Measurements from ENCODE around the gene POLR3E.
A peak's percentile ranks its signal among the peaks of the same experiment; 100 is the strongest.

Gene POLR3E

DNA sequence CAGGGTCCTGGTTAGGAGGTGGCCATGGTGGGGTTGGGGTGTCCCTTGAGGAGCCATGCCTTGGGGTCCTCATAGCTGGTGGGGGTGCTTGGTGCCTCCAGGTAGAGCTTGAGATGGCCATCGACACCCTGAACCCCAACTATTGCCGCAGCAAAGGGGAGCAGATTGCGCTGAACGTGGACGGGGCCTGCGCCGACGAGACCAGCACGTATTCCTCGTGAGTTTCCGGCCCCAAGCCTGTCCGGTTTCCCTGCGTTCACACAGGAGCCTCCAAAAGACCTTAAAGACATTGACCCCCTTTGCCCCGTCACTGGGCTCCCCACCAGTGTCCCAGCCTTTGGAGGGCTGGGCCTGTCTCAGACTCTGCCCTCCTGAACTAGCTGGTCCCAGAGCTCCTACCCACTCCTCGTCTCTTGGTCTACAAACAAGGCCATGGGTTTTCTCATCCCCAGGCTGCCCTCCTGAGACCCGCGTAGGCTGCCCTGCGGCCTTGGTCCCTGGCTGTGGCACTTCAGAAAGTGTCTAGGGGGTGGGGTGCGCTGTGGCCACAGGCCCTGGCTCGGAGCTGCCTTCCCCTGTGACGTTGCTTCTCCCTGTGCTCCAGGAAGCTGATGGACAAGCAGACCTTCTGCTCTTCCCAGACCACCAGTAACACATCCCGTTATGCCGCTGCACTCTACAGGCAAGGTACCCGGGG, 11.8 kb downstream of the POLR3E start:
- Histone ChIP-seq H3K36me3 (replicated peaks in 1 of 2; ENCODE audit: control insufficient read depth in 2 of 2, insufficient read depth in 2 of 2, low read length in 2 of 2) (peaks cover 48 to 93% of the 10 kb centered on the region in 2 donors), H3K4me1 (ENCODE audit: control insufficient read depth in 2 of 2, insufficient read depth in 1 of 2, low read depth in 1 of 2, low read length in 2 of 2) (no peaks in the 10 kb centered on the region), H3K9me3 (replicated peaks in 1 of 2; ENCODE audit: control insufficient read depth in 2 of 2, insufficient read depth in 1 of 2, low read depth in 1 of 2, low read length in 2 of 2) (peaks cover 0 to 2% of the 10 kb centered on the region in 2 donors), H3K18ac (ENCODE audit: low read length) (no peak overlapping the region), H2BK15ac (ENCODE audit: low read length) (no peak overlapping the region), H4K91ac (ENCODE audit: low read depth, low read length, poor library complexity) (no peak overlapping the region), H3K4ac (ENCODE audit: low read length) (no peak overlapping the region), H2AFZ (ENCODE audit: low read length) (no peak overlapping the region), H2BK120ac (ENCODE audit: low read depth, low read length) (no peak overlapping the region), H2BK5ac (ENCODE audit: low read length) (no peak overlapping the region), H2BK12ac (ENCODE audit: low read length) (no peak overlapping the region), H3K14ac (ENCODE audit: low read length) (no peak overlapping the region), H4K8ac (ENCODE audit: low read depth, low read length) (no peak overlapping the region), H3K4me3 (ENCODE audit: low read length in 2 of 2) (no peak overlapping the region), H3K4me2 (ENCODE audit: insufficient read depth, low read length, poor library complexity, severe bottlenecking) (no peak overlapping the region), H3K79me1 (ENCODE audit: low read depth, low read length) (peaks cover 13% of the 10 kb centered on the region), H2AK5ac (ENCODE audit: low read depth, low read length) (no peak overlapping the region), H3K27me3 (ENCODE audit: control insufficient read depth in 3 of 3, insufficient read depth in 3 of 3, low read depth in 1 of 3, low read length in 3 of 3) (no peaks in the 10 kb centered on the region), H3K9ac (ENCODE audit: low read depth, low read length, poor library complexity) (peak overlapping the region; percentile 50), H3K23ac (ENCODE audit: low read depth, low read length, poor library complexity) (no peak overlapping the region), H3K27ac (replicated peaks; ENCODE audit: low read length) (no peak overlapping the region)
- WGBS, 2 donors (ENCODE audit: extremely low coverage in 2 of 2, insufficient read length in 2 of 2, insufficient replicate concordance in 1 of 2) = no CpG with 5 or more reads among the region's 24 CpGs
- DNase-seq (ENCODE audit: low spot score) = no peak

DNA sequence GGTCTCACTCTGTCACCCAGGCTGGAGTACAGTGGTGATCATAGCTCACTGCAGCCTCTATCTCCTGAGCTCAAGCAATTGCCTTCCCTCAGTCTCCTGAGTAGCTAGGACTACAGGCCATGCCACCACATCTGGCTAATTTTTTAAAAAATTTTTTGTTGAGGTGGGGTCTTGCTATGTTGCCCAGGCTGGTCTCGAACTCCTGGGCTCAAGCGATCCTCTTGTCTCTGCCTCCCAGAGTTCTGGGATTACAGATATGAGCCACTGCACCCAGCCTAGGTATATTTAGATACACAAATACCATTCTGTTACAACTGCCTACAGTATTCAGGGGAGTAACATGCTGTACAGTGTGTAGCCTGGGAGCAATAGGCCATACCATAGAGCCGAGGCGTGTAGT, 14.3 kb downstream of the POLR3E start:
- Histone ChIP-seq H4K8ac (ENCODE audit: low read depth, low read length) (no peak overlapping the region), H3K4me1 (ENCODE audit: control insufficient read depth in 2 of 2, insufficient read depth in 1 of 2, low read depth in 1 of 2, low read length in 2 of 2) (no peaks in the 10 kb centered on the region), H3K23ac (ENCODE audit: low read depth, low read length, poor library complexity) (no peak overlapping the region), H3K4me2 (ENCODE audit: insufficient read depth, low read length, poor library complexity, severe bottlenecking) (no peak overlapping the region), H3K4me3 (ENCODE audit: low read length in 2 of 2) (no peak overlapping the region), H3K9me3 (replicated peaks in 1 of 2; ENCODE audit: control insufficient read depth in 2 of 2, insufficient read depth in 1 of 2, low read depth in 1 of 2, low read length in 2 of 2) (peaks cover 0 to 2% of the 10 kb centered on the region in 2 donors), H2BK120ac (ENCODE audit: low read depth, low read length) (no peak overlapping the region), H3K18ac (ENCODE audit: low read length) (no peak overlapping the region), H2BK5ac (ENCODE audit: low read length) (no peak overlapping the region), H2AK5ac (ENCODE audit: low read depth, low read length) (no peak overlapping the region), H2BK12ac (ENCODE audit: low read length) (no peak overlapping the region), H2BK15ac (ENCODE audit: low read length) (no peak overlapping the region), H3K4ac (ENCODE audit: low read length) (no peak overlapping the region), H3K27ac (replicated peaks; ENCODE audit: low read length) (no peak overlapping the region), H4K91ac (ENCODE audit: low read depth, low read length, poor library complexity) (no peak overlapping the region), H2AFZ (ENCODE audit: low read length) (no peak overlapping the region), H3K14ac (ENCODE audit: low read length) (no peak overlapping the region), H3K79me1 (ENCODE audit: low read depth, low read length) (peaks cover 9% of the 10 kb centered on the region), H3K36me3 (replicated peaks in 1 of 2; ENCODE audit: control insufficient read depth in 2 of 2, insufficient read depth in 2 of 2, low read length in 2 of 2) (peaks cover 45 to 92% of the 10 kb centered on the region in 2 donors), H3K27me3 (ENCODE audit: control insufficient read depth in 3 of 3, insufficient read depth in 3 of 3, low read depth in 1 of 3, low read length in 3 of 3) (no peaks in the 10 kb centered on the region), H3K9ac (ENCODE audit: low read depth, low read length, poor library complexity) (no peak overlapping the region)
- DNase-seq (ENCODE audit: low spot score) = no peak
- no CpG with 5 or more reads among the region's 4 CpGs for WGBS, 2 donors (ENCODE audit: extremely low coverage in 2 of 2, insufficient read length in 2 of 2, insufficient replicate concordance in 1 of 2)

DNA sequence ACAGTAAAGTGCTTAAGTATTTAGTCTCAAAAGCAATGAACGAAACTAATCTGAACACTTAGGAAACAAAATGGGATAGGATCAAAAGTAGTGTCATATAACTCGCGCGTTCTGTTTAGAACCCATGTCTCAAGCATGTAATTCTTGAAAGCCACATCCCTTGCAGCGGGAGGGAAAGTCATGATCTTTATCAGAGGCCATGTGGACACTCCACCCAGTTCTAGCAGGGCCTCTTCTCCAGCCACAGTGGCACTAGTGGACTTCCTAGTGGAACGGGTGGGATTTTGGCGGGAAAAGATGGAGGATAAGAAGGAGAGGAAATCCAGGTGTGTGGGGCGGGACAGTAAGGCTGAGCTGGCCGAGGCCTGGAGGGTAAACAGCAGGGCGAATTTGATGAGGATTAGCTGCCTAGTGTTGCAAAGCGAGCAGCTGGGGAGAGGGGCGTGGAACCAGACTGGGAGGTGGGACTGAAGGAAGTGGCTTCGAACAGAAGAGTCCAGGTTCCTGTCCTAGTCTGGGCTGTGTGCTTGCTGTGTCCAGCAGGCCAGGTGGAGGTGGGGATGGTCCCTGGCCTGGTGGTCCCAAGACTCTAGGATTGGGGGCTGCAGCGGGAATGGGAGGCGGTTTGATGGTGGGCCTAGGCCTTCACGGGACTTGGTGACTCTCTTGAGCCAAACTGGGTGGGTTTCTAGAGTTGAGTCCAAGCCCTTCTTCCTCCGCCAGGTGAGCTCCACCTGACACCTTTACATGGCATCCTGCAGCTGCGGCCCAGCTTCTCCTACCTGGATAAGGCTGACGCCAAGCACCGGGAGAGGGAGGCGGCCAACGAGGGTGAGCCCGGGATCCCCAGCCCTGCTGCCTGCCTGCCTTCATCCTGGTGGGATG, 15.9 kb downstream of the POLR3E start:
- peaks cover 0 to 2% of the 10 kb centered on the region in 2 donors for H3K9me3 ChIP-seq (replicated peaks in 1 of 2; ENCODE audit: control insufficient read depth in 2 of 2, insufficient read depth in 1 of 2, low read depth in 1 of 2, low read length in 2 of 2)
- H3K79me1 ChIP-seq (ENCODE audit: low read depth, low read length) = no peaks in the 10 kb centered on the region
- no peak overlapping the region for H4K8ac ChIP-seq (ENCODE audit: low read depth, low read length)
- DNase-seq (ENCODE audit: low spot score) = no peak
- H2AK5ac ChIP-seq (ENCODE audit: low read depth, low read length) = no peak overlapping the region
- H3K4me3 ChIP-seq (ENCODE audit: low read length in 2 of 2) = no peak overlapping the region
- H2AFZ ChIP-seq (ENCODE audit: low read length) = no peak overlapping the region
- H2BK12ac ChIP-seq (ENCODE audit: low read length) = no peak overlapping the region
- peaks cover 42 to 90% of the 10 kb centered on the region in 2 donors for H3K36me3 ChIP-seq (replicated peaks in 1 of 2; ENCODE audit: control insufficient read depth in 2 of 2, insufficient read depth in 2 of 2, low read length in 2 of 2)
- H3K9ac ChIP-seq (ENCODE audit: low read depth, low read length, poor library complexity) = no peak overlapping the region
- H4K91ac ChIP-seq (ENCODE audit: low read depth, low read length, poor library complexity) = no peak overlapping the region
- no peak overlapping the region for H3K14ac ChIP-seq (ENCODE audit: low read length)
- H3K4ac ChIP-seq (ENCODE audit: low read length) = no peak overlapping the region
- no peak overlapping the region for H3K18ac ChIP-seq (ENCODE audit: low read length)
- 100% methylated on average over 2 of the region's 23 CpGs; no CpG with 5 or more reads in 1 of the 2 donors for WGBS, 2 donors (ENCODE audit: extremely low coverage in 2 of 2, insufficient read length in 2 of 2, insufficient replicate concordance in 1 of 2)
- no peaks in the 10 kb centered on the region for H3K27me3 ChIP-seq (ENCODE audit: control insufficient read depth in 3 of 3, insufficient read depth in 3 of 3, low read depth in 1 of 3, low read length in 3 of 3)
- H2BK120ac ChIP-seq (ENCODE audit: low read depth, low read length) = no peak overlapping the region
- peak overlapping the region; percentile 18 for H3K23ac ChIP-seq (ENCODE audit: low read depth, low read length, poor library complexity)
- no peak overlapping the region for H3K27ac ChIP-seq (replicated peaks; ENCODE audit: low read length)
- peak overlapping the region; percentile 32 for H2BK5ac ChIP-seq (ENCODE audit: low read length)
- no peaks in the 10 kb centered on the region for H3K4me1 ChIP-seq (ENCODE audit: control insufficient read depth in 2 of 2, insufficient read depth in 1 of 2, low read depth in 1 of 2, low read length in 2 of 2)
- no peak overlapping the region for H3K4me2 ChIP-seq (ENCODE audit: insufficient read depth, low read length, poor library complexity, severe bottlenecking)
- no peak overlapping the region for H2BK15ac ChIP-seq (ENCODE audit: low read length)

DNA sequence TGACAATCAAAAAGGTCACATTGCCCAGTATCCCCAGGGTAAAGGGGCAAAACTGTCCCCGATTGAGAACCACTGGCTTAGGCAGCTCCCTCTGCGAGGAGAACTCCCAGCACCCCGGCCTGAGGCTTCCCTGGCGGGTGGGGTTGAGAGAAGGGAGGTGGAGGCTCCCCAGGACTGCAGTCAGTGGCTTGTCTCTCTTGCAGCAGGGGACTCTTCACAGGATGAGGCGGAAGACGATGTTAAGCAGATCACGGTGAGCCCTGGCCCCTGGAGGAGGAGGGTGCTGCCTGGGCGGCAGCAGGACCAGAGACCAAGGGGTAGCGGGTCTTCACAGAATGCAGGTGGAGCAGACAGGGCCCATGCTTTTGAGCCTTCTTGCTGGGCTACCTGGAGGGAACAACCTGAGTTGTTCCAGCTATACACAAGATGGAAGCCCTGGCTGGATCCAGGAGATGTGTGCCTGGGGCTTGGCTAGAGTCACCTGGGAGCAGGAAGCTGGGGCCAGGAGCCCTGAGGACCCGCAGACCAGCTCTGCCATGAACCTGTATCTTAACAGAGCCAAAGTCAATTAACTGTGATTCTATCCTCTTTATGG, 16.8 kb downstream of the POLR3E start:
- H2BK120ac ChIP-seq (ENCODE audit: low read depth, low read length) = no peak overlapping the region
- H3K27me3 ChIP-seq (ENCODE audit: control insufficient read depth in 3 of 3, insufficient read depth in 3 of 3, low read depth in 1 of 3, low read length in 3 of 3) = no peaks in the 10 kb centered on the region
- H2BK5ac ChIP-seq (ENCODE audit: low read length) = no peak overlapping the region
- H3K23ac ChIP-seq (ENCODE audit: low read depth, low read length, poor library complexity) = no peak overlapping the region
- H3K4me3 ChIP-seq (ENCODE audit: low read length in 2 of 2) = no peak overlapping the region
- H2BK12ac ChIP-seq (ENCODE audit: low read length) = no peak overlapping the region
- H3K36me3 ChIP-seq (replicated peaks in 1 of 2; ENCODE audit: control insufficient read depth in 2 of 2, insufficient read depth in 2 of 2, low read length in 2 of 2) = peaks cover 36 to 90% of the 10 kb centered on the region in 2 donors
- H4K8ac ChIP-seq (ENCODE audit: low read depth, low read length) = no peak overlapping the region
- H3K27ac ChIP-seq (replicated peaks; ENCODE audit: low read length) = no peak overlapping the region
- H3K14ac ChIP-seq (ENCODE audit: low read length) = no peak overlapping the region
- no peak overlapping the region for H2AFZ ChIP-seq (ENCODE audit: low read length)
- no peak overlapping the region for H2AK5ac ChIP-seq (ENCODE audit: low read depth, low read length)
- H2BK15ac ChIP-seq (ENCODE audit: low read length) = no peak overlapping the region
- no peak overlapping the region for H3K9ac ChIP-seq (ENCODE audit: low read depth, low read length, poor library complexity)
- H3K18ac ChIP-seq (ENCODE audit: low read length) = no peak overlapping the region
- no peak overlapping the region for H3K4ac ChIP-seq (ENCODE audit: low read length)
- H3K4me1 ChIP-seq (ENCODE audit: control insufficient read depth in 2 of 2, insufficient read depth in 1 of 2, low read depth in 1 of 2, low read length in 2 of 2) = no peaks in the 10 kb centered on the region
- DNase-seq (ENCODE audit: low spot score) = no peak
- H4K91ac ChIP-seq (ENCODE audit: low read depth, low read length, poor library complexity) = no peak overlapping the region
- H3K79me1 ChIP-seq (ENCODE audit: low read depth, low read length) = no peaks in the 10 kb centered on the region
- H3K4me2 ChIP-seq (ENCODE audit: insufficient read depth, low read length, poor library complexity, severe bottlenecking) = no peak overlapping the region
- WGBS, 2 donors (ENCODE audit: extremely low coverage in 2 of 2, insufficient read length in 2 of 2, insufficient replicate concordance in 1 of 2) = no CpG with 5 or more reads among the region's 10 CpGs
- peaks cover 0 to 2% of the 10 kb centered on the region in 2 donors for H3K9me3 ChIP-seq (replicated peaks in 1 of 2; ENCODE audit: control insufficient read depth in 2 of 2, insufficient read depth in 1 of 2, low read depth in 1 of 2, low read length in 2 of 2)
